Fibroblast of lung (primary cell): ENCODE measurements around the gene BCL2L11. TPM values are rescaled to one million over a fixed set of nuclear protein-coding genes. Genes with fewer than 3 reads are reported as not detected.

Source experiments
- DNase-seq, 2 donors: peaks; one replicate each; pipeline versions ENCODE4 v3.0.0 to v3.0.0-alpha.2; 2010; ENCODE audit warnings: low read depth in 2 of 2
- H2AFZ ChIP-seq: 2 replicates; pipeline ENCODE4 v1.5.1; 2012; ENCODE audit warnings: low read length, control low read depth, inconsistent platforms
- H3K27ac ChIP-seq: 2 replicates; pipeline ENCODE4 v1.5.1; 2011; ENCODE audit warnings: low read length, control low read depth; ENCODE audit not compliant: insufficient read depth
- H3K27me3 ChIP-seq: 2 replicates; pipeline ENCODE4 v1.5.1; 2011; ENCODE audit warnings: mild to moderate bottlenecking, low read length; ENCODE audit not compliant: control insufficient read depth, insufficient read depth
- H3K36me3 ChIP-seq: 2 replicates; pipeline ENCODE4 v1.5.1; 2011; ENCODE audit warnings: low read length; ENCODE audit not compliant: control insufficient read depth, insufficient read depth
- H3K4me1 ChIP-seq: 2 replicates; pipeline ENCODE4 v1.5.1; 2011; ENCODE audit warnings: low read length; ENCODE audit not compliant: control insufficient read depth, insufficient read depth; ENCODE audit errors: extremely low read depth
- H3K4me2 ChIP-seq: 2 replicates; pipeline ENCODE4 v1.5.1; 2011; ENCODE audit warnings: low read length, control low read depth; ENCODE audit not compliant: insufficient read depth; ENCODE audit errors: extremely low read depth
- H3K4me3 ChIP-seq, 4 experiments: fragments of 200-600 bp in 1 of 4; sonication (generic) in 1 of 4; replicated peaks in 1 of 4; 2 replicates each; pipeline ENCODE4 v1.5.1; 2011 to 2016; ENCODE audit warnings: low read length in 4 of 4, low read depth in 3 of 4, mild to moderate bottlenecking in 3 of 4, control low read depth in 2 of 4, inconsistent platforms in 1 of 4, mixed read lengths in 1 of 4; ENCODE audit not compliant: insufficient read depth in 1 of 4; ENCODE audit errors: control extremely low read depth in 1 of 4
- H3K79me2 ChIP-seq: 2 replicates; pipeline ENCODE4 v1.5.1; 2012; ENCODE audit warnings: mild to moderate bottlenecking, low read length, inconsistent platforms; ENCODE audit not compliant: control insufficient read depth, insufficient read depth
- H3K9ac ChIP-seq: 2 replicates; pipeline ENCODE4 v1.5.1; 2011; ENCODE audit warnings: mild to moderate bottlenecking, low read length, control low read depth; ENCODE audit not compliant: insufficient read depth
- H3K9me3 ChIP-seq: 2 replicates; pipeline ENCODE4 v1.5.1; 2012; ENCODE audit warnings: low read depth, low read length; ENCODE audit not compliant: control insufficient read depth, insufficient read depth
- H4K20me1 ChIP-seq: 2 replicates; pipeline ENCODE4 v1.5.1; 2011; ENCODE audit warnings: low read length; ENCODE audit not compliant: control insufficient read depth, insufficient read depth; ENCODE audit errors: extremely low read depth
- EZH2 ChIP-seq: IDR thresholded peaks from 2 replicates; pipeline ENCODE4 v1.5.1; 2012; ENCODE audit warnings: low read length, control low read depth, mild to moderate bottlenecking; ENCODE audit errors: missing control alignments
- polyA plus RNA-seq, 2 donors: library from polyadenylated mRNA; depleted of rRNA in 1 of 2; stranded (reverse) in 1 of 2; unstranded in 1 of 2; fragments of >200 nt; gene quantifications; 2 replicates each; pipeline ENCODE4 v1.2.1, GENCODE V29; 2011 to 2012; ENCODE audit warnings: missing spikeins in 1 of 2
- total RNA-seq: library from RNA; depleted of rRNA; stranded (reverse); fragments of >200 nt; gene quantifications from 2 replicates; pipeline ENCODE4 v1.2.1, GENCODE V29; 2014
- TF ChIP-seq, protein P1 (sequence below), 2 donors: IDR thresholded peaks in 1 of 2; conservative IDR thresholded peaks in 1 of 2; 1 replicate in 1 of 2; 2 replicates in 1 of 2; pipeline ENCODE4 v1.5.1; 2011 to 2012; ENCODE audit warnings: low read length in 2 of 2, control low read depth in 1 of 2, inconsistent platforms in 1 of 2, low read depth in 1 of 2, mild to moderate bottlenecking in 1 of 2

BCL2L11 gene
- total and polyA plus RNA-seq, 2 donors (not counting 1 experiment from before 2014, with no cell fraction given): 1.5 to 10.2 TPM

- H3K36me3 ChIP-seq: no peaks in the 10 kb centered on the region
- H3K4me3 ChIP-seq: no peak overlapping the region
- H3K79me2 ChIP-seq: no peaks in the 10 kb centered on the region
- H4K20me1 ChIP-seq: no peaks in the 10 kb centered on the region
- H3K27me3 ChIP-seq: peaks cover 20% of the 10 kb centered on the region
- no peaks in the 10 kb centered on the region for H3K9me3 ChIP-seq
- DNase-seq: no peak
- H3K9ac ChIP-seq: no peak overlapping the region
- no peaks in the 10 kb centered on the region for H3K4me1 ChIP-seq
- no peak for TF ChIP-seq EZH2
- TF ChIP-seq, protein P1, sequence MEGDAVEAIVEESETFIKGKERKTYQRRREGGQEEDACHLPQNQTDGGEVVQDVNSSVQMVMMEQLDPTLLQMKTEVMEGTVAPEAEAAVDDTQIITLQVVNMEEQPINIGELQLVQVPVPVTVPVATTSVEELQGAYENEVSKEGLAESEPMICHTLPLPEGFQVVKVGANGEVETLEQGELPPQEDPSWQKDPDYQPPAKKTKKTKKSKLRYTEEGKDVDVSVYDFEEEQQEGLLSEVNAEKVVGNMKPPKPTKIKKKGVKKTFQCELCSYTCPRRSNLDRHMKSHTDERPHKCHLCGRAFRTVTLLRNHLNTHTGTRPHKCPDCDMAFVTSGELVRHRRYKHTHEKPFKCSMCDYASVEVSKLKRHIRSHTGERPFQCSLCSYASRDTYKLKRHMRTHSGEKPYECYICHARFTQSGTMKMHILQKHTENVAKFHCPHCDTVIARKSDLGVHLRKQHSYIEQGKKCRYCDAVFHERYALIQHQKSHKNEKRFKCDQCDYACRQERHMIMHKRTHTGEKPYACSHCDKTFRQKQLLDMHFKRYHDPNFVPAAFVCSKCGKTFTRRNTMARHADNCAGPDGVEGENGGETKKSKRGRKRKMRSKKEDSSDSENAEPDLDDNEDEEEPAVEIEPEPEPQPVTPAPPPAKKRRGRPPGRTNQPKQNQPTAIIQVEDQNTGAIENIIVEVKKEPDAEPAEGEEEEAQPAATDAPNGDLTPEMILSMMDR (conservative IDR thresholded peaks at IDR 0.05 in 1 of 2, IDR thresholded peaks at IDR 0.05 in 1 of 2; ENCODE audit: low read depth in 1 of 2, low read length in 2 of 2): no peak
- H3K27ac ChIP-seq: no peak overlapping the region
- no peak overlapping the region for H2AFZ ChIP-seq
- no peak overlapping the region for H3K4me2 ChIP-seq
These were observed 19.9 kb upstream of the BCL2L11 start for GRCh38 chr2:111100765-111101162.

- H3K4me3 ChIP-seq: no peak overlapping the region
- no peak overlapping the region for H3K9ac ChIP-seq
- no peaks in the 10 kb centered on the region for H3K4me1 ChIP-seq
- H3K27me3 ChIP-seq: peaks cover 20% of the 10 kb centered on the region
- TF ChIP-seq, protein P1 (conservative IDR thresholded peaks at IDR 0.05 in 1 of 2, IDR thresholded peaks at IDR 0.05 in 1 of 2; ENCODE audit: low read depth in 1 of 2, low read length in 2 of 2): no peak
- TF ChIP-seq EZH2: no peak
- DNase-seq: no peak
- no peak overlapping the region for H2AFZ ChIP-seq
- no peaks in the 10 kb centered on the region for H3K79me2 ChIP-seq
- H4K20me1 ChIP-seq: no peaks in the 10 kb centered on the region
- H3K27ac ChIP-seq: no peak overlapping the region
- no peaks in the 10 kb centered on the region for H3K36me3 ChIP-seq
- H3K9me3 ChIP-seq: no peaks in the 10 kb centered on the region
- H3K4me2 ChIP-seq: no peak overlapping the region
These were observed 19.1 kb upstream of the BCL2L11 start for GRCh38 chr2:111101592-111101991.

DNA sequence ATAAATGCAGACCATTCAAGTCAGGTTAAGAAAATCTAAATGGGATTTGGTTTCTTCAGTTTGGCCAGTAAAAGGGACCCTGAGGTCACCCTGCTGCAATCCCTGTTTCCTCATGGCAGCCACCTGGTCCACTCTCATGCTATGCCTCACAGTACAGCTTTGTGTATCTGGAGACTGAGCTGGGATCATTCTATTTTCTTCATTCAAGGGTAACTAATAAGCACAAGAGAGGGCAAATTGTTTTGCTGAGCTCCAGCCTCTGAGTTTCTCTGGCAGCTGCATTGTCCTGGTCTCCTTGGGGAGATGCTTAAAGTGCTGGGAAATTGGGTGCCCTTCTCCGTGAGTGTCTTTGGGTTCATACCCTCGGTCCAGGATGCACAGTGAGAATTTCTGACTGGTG, 18.5 kb upstream of the BCL2L11 start:
- H3K9ac ChIP-seq: no peak overlapping the region
- no peaks in the 10 kb centered on the region for H3K79me2 ChIP-seq
- H3K4me1 ChIP-seq: no peaks in the 10 kb centered on the region
- H3K27me3 ChIP-seq: peaks cover 20% of the 10 kb centered on the region
- H4K20me1 ChIP-seq: no peaks in the 10 kb centered on the region
- H3K4me3 ChIP-seq: no peak overlapping the region
- no peaks in the 10 kb centered on the region for H3K9me3 ChIP-seq
- DNase-seq: no peak
- no peak for TF ChIP-seq EZH2
- TF ChIP-seq, protein P1 (conservative IDR thresholded peaks at IDR 0.05 in 1 of 2, IDR thresholded peaks at IDR 0.05 in 1 of 2; ENCODE audit: low read depth in 1 of 2, low read length in 2 of 2): no peak
- H3K27ac ChIP-seq: no peak overlapping the region
- no peak overlapping the region for H3K4me2 ChIP-seq
- H3K36me3 ChIP-seq: no peaks in the 10 kb centered on the region
- H2AFZ ChIP-seq: no peak overlapping the region
